PFSK-1 (cell line): ENCODE results near the gene TUBB1.

ENCODE experiments used
- FOXP2 ChIP-seq: optimal IDR thresholded peaks from 2 replicates; pipeline ENCODE3; 2011; ENCODE audit warnings: borderline replicate concordance, control low read depth, inconsistent platforms; ENCODE audit not compliant: insufficient read depth; ENCODE audit errors: extremely low read length, extremely low read depth
- POLR2AphosphoS5 ChIP-seq: IDR thresholded peaks from 2 replicates; pipeline ENCODE4 v1.6.1; 2012; ENCODE audit warnings: low read depth, mild to moderate bottlenecking, control low read depth, low read length, moderate library complexity
- SIN3A ChIP-seq: IDR thresholded peaks from 2 replicates; pipeline ENCODE4 v1.6.1; 2012; ENCODE audit warnings: mild to moderate bottlenecking, low read length, moderate library complexity, borderline replicate concordance; ENCODE audit not compliant: insufficient read depth
- TAF1 ChIP-seq: IDR thresholded peaks from 2 replicates; pipeline ENCODE4 v1.6.1; 2012; ENCODE audit warnings: low read length, control low read depth, borderline replicate concordance; ENCODE audit not compliant: insufficient read depth
- TF ChIP-seq, protein P1 (sequence below), 2 experiments: IDR thresholded peaks; 2 replicates each; pipeline versions ENCODE4 v1.6.1 to v1.8.0; 2011 to 2012; ENCODE audit warnings: low read depth in 2 of 2, low read length in 2 of 2, control low read depth in 1 of 2, inconsistent platforms in 1 of 2, mild to moderate bottlenecking in 1 of 2, moderate library complexity in 1 of 2; ENCODE audit not compliant: insufficient read depth in 1 of 2

TUBB1 gene

DNA sequence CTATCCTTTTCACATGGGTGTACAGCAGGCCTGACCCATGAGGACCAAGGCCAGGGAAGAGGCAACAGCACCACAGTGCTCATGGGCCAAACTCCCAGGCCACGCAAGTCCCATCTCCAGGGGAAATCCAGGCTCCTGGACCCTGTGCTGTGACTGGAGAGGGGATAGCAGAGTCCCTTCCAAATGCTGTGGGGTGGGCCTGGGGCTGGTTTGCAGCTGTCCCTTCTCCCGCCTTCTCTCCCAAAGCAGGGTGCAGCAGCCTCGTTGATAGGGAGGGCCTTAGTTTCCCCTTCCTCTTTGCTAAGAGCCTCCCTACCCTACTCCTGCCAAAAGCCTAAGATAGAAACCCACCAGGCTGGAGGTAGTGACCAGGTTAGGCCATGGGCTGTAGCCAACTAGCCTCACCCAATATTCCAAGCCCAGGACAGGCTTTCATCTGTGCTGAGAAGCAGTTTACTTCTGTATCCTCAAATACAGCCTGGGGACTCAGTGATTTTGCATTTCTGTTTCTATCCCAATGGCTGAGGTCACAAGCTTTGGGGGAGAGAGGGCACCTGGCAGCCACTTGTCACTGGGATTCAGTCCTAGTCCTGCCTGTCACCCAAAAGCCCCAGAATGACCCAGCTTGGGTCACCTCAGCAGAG is 13.6 kb upstream of the TUBB1 start:
- no peak for TF ChIP-seq POLR2AphosphoS5
- no peak for TF ChIP-seq TAF1
- TF ChIP-seq, protein P1, sequence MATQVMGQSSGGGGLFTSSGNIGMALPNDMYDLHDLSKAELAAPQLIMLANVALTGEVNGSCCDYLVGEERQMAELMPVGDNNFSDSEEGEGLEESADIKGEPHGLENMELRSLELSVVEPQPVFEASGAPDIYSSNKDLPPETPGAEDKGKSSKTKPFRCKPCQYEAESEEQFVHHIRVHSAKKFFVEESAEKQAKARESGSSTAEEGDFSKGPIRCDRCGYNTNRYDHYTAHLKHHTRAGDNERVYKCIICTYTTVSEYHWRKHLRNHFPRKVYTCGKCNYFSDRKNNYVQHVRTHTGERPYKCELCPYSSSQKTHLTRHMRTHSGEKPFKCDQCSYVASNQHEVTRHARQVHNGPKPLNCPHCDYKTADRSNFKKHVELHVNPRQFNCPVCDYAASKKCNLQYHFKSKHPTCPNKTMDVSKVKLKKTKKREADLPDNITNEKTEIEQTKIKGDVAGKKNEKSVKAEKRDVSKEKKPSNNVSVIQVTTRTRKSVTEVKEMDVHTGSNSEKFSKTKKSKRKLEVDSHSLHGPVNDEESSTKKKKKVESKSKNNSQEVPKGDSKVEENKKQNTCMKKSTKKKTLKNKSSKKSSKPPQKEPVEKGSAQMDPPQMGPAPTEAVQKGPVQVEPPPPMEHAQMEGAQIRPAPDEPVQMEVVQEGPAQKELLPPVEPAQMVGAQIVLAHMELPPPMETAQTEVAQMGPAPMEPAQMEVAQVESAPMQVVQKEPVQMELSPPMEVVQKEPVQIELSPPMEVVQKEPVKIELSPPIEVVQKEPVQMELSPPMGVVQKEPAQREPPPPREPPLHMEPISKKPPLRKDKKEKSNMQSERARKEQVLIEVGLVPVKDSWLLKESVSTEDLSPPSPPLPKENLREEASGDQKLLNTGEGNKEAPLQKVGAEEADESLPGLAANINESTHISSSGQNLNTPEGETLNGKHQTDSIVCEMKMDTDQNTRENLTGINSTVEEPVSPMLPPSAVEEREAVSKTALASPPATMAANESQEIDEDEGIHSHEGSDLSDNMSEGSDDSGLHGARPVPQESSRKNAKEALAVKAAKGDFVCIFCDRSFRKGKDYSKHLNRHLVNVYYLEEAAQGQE (IDR thresholded peaks at IDR 0.05; ENCODE audit: insufficient read depth in 1 of 2, low read depth in 2 of 2, low read length in 2 of 2), result no peak
- TF ChIP-seq SIN3A, result no peak
- no peak for TF ChIP-seq FOXP2

DNA sequence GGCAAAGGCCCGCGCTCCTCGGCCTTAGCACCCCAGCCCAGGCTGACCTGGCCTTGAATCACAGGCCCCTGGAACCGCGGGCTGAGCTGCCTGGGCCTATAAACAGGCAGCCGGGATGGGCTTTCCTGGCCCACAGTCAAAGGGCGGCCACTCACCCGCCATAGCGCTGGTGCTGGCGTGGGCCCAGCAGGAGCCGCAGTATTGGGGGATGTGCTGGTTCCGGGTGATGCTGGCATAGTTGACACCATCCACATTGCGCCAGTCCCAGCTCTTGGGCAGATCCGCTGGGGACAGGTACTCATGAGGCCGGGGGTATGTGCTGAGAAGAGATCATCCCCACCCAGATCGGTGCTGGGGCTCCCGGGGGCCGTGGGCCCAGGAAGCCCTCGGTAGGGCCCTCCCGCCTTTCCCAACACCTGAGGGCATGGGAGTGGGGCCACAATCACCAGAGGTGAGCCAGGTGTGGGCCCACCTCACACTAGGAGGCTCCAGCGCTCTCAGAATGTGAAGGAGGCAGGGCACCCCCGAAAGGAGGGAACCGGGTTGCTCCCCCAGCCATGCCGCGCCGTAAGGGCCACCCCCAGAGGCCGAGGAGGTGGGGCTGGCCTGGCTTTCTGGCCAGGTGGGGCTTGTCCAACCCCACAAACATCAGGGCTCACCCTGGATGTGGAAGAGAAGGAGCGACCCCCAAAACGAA is 12.9 kb upstream of the TUBB1 start:
- TF ChIP-seq SIN3A (no peak), POLR2AphosphoS5 (no peak), TAF1 (no peak), FOXP2 (no peak)

DNA sequence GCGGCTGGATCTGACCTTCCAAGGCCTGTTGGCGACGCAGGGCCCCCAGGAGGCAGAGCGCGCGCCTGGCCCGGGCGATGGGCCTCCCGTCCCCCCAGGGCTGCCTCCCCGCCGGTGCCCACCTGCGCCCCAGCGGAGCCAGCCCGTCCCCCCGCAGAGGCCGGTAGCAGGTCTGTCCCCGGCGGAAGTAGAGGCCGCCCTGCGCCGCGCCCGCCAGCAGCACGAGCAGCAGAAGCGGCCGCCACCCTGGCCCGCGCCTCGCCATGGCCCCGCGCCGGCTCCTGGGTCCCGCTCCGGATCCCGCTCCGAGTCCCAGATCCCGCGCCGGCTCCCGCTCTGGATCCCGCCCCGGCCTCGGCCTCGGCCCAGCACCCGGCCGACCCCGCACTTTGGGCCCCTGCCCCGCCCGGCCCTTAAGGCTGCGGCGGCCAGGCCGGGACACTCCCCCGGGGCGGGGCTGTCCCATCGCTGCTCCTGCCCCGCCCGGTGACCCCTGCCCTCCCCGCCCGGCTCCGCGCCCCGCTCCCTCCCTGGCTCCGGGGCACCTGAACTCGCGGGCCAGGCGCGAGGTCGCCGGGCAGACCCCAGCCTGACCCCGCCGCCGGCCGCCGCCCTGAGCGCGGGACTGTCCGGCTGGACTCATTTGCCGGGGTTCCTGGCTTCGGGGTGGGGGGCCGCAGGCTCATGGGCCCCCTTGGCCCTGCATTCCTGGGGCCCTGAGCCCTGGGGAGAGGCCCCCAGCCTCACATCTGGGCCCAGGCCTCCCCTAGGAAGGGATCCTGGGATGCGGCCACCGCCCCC is 12.2 kb upstream of the TUBB1 start, which contains the start of gene CTSZ:
TSS of gene CTSZ (minus strand) at position 391 of the 801 bp plus-strand sequence. CDS start at position 265, 126 bp downstream.
- no peak for TF ChIP-seq TAF1
- no peak for TF ChIP-seq FOXP2
- TF ChIP-seq, protein P1 (IDR thresholded peaks at IDR 0.05; ENCODE audit: insufficient read depth in 1 of 2, low read depth in 2 of 2, low read length in 2 of 2), result no peak
- TF ChIP-seq SIN3A, result no peak
- no peak for TF ChIP-seq POLR2AphosphoS5

DNA sequence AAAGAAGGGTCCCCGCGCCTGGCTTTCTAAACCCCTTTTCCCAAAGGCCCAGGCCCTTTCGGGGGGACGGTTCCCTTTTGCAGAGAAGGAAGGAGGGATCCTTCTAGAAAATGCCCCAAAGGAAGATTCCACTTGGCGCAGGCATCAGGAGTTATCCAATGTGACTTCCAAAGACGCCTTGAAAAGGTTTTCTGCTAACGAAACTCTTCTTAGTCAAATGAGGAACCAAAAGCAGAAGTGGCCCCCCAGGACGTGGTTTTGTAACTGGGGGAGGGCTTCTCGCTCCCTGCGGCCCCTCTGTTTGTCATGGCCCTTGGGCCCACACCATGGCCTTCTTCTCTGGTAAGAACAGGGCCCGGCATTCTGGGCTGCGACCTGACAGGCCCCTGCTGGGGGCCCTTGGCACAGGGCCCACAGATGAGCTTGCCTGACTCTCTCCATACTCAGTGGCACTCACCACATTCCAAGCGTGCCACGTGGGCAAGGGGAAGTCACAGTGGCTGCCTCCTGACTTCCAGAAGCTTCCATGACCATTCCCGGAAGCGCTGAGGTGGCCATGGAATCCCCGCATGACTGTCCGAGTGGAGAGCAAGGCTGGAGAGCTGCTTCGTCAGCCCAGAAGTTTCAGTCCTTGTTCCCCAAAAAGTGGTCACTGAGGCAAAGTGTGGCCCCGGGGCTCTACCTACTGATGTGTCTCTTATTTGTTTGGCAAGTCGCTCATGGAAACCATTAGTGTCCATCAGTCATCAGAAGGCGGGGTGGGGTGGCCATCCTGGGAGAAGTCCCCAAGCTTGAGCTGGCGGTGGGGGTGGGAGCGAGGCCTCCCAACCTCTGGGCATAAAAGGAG is 11.3 kb upstream of the TUBB1 start:
- TF ChIP-seq FOXP2 (no peak), TAF1 (no peak), SIN3A (no peak), POLR2AphosphoS5 (no peak)
- TF ChIP-seq, protein P1 (IDR thresholded peaks at IDR 0.05; ENCODE audit: insufficient read depth in 1 of 2, low read depth in 2 of 2, low read length in 2 of 2), result no peak
